Epithelial cell of proximal tubule (primary cell): ENCODE results near the gene OFD1. TPM values are rescaled to one million over a fixed set of nuclear protein-coding genes. Genes with fewer than 3 reads are reported as not detected.

Source experiments
- DNase-seq: peaks from one replicate; pipeline ENCODE4 v3.0.0-alpha.2; 2011; ENCODE audit warnings: low read depth
- H3K4me3 ChIP-seq: 2 replicates; pipeline ENCODE4 v1.5.1; 2011; ENCODE audit warnings: low read depth, mild to moderate bottlenecking, low read length
- CTCF ChIP-seq: conservative IDR thresholded peaks from 2 replicates; pipeline ENCODE4 v1.5.1; 2012; ENCODE audit warnings: low read depth, mild to moderate bottlenecking, low read length
- total RNA-seq: library from RNA; depleted of rRNA; stranded (reverse); fragments of >200 nt; gene quantifications from 2 replicates; pipeline ENCODE4 v1.2.3, GENCODE V29; 2015

OFD1 gene
- total RNA-seq, 1 donor from 2014 or later, result 10.8 TPM

- no peak for DNase-seq
- no peak for TF ChIP-seq CTCF
- no peak overlapping the region for H3K4me3 ChIP-seq
Measured at GRCh38 chrX:13695601-13696115, 38.9 kb upstream of the OFD1 start.

GRCh38 chrX:13697455-13697854 lies 37.1 kb upstream of the OFD1 start:
- no peak overlapping the region for H3K4me3 ChIP-seq
- no peak for DNase-seq
- TF ChIP-seq CTCF, result no peak

GRCh38 chrX:13697976-13698375 lies 36.6 kb upstream of the OFD1 start:
- H3K4me3 ChIP-seq, result no peak overlapping the region
- DNase-seq, result no peak
- TF ChIP-seq CTCF, result no peak

GRCh38 chrX:13698432-13698831 lies 36.1 kb upstream of the OFD1 start:
- H3K4me3 ChIP-seq, result no peak overlapping the region
- TF ChIP-seq CTCF, result no peak
- DNase-seq, result no peak

- H3K4me3 ChIP-seq, result no peak overlapping the region
- DNase-seq, result no peak
- TF ChIP-seq CTCF, result no peak
Measured at GRCh38 chrX:13699183-13699826, 35.2 kb upstream of the OFD1 start.

- no peak for TF ChIP-seq CTCF
Measured at GRCh38 chrX:13700380-13700779, 34.2 kb upstream of the OFD1 start.

More at GRCh38 chrX:13700380-13700779, 34.2 kb upstream of the OFD1 start:
- no peak overlapping the region for H3K4me3 ChIP-seq
- DNase-seq, result no peak
